Vagina (tissue), 2 donors: ENCODE measurements around the gene PCIF1. TPM values are rescaled to one million over a fixed set of nuclear protein-coding genes. Genes with fewer than 3 reads are reported as not detected.
A peak's percentile ranks its signal among the peaks of the same experiment; 100 is the strongest.

ENCODE experiments used
- DNase-seq, 2 donors: peaks; one replicate each; pipeline ENCODE4 v3.0.0-alpha.2; 2017; ENCODE audit errors: extremely low spot score in 2 of 2
- H3K27ac ChIP-seq: fragments of 200-600 bp; sonication (generic); one replicate; pipeline ENCODE4 v1.5.1; 2019
- H3K27me3 ChIP-seq: fragments of 200-600 bp; sonication (generic); one replicate; pipeline ENCODE4 v1.5.1; 2019
- H3K36me3 ChIP-seq, 2 donors: fragments of 200-600 bp; sonication (generic); one replicate each; pipeline ENCODE4 v1.5.1; 2017 to 2019
- H3K4me1 ChIP-seq: fragments of 200-600 bp; sonication (generic); one replicate; pipeline ENCODE4 v1.5.1; 2019
- H3K4me3 ChIP-seq, 2 donors: fragments of 200-600 bp; sonication (generic); 1 replicate in 1 of 2; 2 replicates in 1 of 2; pipeline ENCODE4 v1.5.1; 2016 to 2019
- H3K9me3 ChIP-seq: fragments of 200-600 bp; sonication (generic); one replicate; pipeline ENCODE4 v1.5.1; 2019
- POLR2A ChIP-seq, 2 donors: fragments of 450-650 bp; IDR thresholded peaks; one replicate each; pipeline ENCODE4 v1.6.1; 2017; ENCODE audit warnings: antibody characterized with exemption in 2 of 2, mild to moderate bottlenecking in 2 of 2, moderate library complexity in 2 of 2
- POLR2AphosphoS5 ChIP-seq, 2 donors: sonication (generic); formaldehyde crosslinking; IDR thresholded peaks; one replicate each; pipeline ENCODE4 v1.9.0; 2017; ENCODE audit warnings: antibody characterized with exemption in 2 of 2, mild to moderate bottlenecking in 2 of 2, low read depth in 1 of 2; ENCODE audit not compliant: insufficient read depth in 1 of 2
- intact Hi-C: fragments of 100-400 bp; cut with DNase I; formaldehyde crosslinking; loops from one replicate; pipeline ENCODE4 v1.15.1; 2023
- total RNA-seq: library from RNA; depleted of rRNA; stranded (reverse); fragments of >200 nt; gene quantifications from one replicate; pipeline ENCODE4 v1.2.3, GENCODE V29; 2016
- TF ChIP-seq, protein P1 (sequence below), 3 experiments: fragments of 450-650 bp in 2 of 3; fragments of 200-600 bp in 1 of 3; sonication (generic) in 1 of 3; IDR thresholded peaks; one replicate each; pipeline ENCODE4 v1.5.1; 2017 to 2019; ENCODE audit warnings: antibody characterized with exemption in 3 of 3, mild to moderate bottlenecking in 2 of 3, moderate library complexity in 2 of 3

PCIF1 gene
- total RNA-seq, 1 donor from 2014 or later = 36.6 TPM

DNA sequence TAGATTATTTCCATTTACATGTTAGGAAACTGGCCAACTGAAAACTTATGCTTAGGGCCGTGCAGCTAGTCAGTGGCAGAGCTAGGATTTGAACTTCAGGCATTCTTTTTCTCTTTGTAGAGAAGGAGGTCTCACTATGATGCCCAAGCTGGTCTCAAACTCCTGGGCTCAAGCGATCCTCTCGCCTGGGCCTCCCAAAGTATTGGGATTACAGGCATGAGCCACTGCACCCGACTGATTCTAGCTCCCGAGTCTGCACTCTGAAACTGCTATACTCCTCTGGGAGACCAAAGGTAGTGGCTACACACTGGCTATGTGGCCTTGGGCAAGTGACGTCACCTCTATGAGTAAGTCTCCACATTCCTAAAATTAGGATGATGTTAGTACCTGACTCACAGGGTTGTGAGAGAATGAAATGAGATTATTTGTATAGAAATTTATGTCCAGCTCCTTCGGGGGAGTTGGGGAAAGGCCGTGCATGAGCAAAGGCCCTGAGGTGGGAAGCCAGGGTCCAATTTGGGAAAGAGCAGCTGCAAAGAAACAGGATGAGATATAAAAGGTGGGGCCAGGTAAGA is 28.9 kb upstream of the PCIF1 start:
- TF ChIP-seq, protein P1, sequence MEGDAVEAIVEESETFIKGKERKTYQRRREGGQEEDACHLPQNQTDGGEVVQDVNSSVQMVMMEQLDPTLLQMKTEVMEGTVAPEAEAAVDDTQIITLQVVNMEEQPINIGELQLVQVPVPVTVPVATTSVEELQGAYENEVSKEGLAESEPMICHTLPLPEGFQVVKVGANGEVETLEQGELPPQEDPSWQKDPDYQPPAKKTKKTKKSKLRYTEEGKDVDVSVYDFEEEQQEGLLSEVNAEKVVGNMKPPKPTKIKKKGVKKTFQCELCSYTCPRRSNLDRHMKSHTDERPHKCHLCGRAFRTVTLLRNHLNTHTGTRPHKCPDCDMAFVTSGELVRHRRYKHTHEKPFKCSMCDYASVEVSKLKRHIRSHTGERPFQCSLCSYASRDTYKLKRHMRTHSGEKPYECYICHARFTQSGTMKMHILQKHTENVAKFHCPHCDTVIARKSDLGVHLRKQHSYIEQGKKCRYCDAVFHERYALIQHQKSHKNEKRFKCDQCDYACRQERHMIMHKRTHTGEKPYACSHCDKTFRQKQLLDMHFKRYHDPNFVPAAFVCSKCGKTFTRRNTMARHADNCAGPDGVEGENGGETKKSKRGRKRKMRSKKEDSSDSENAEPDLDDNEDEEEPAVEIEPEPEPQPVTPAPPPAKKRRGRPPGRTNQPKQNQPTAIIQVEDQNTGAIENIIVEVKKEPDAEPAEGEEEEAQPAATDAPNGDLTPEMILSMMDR (IDR thresholded peaks at IDR 0.05) = no peak
- no peak for TF ChIP-seq POLR2AphosphoS5 (IDR thresholded peaks at IDR 0.05; ENCODE audit: insufficient read depth in 1 of 2, low read depth in 1 of 2)
- TF ChIP-seq POLR2A (IDR thresholded peaks at IDR 0.05) = no peak
- no peak for DNase-seq
- Histone ChIP-seq H3K9me3 (no peaks in the 10 kb centered on the region), H3K4me1 (peaks cover 12% of the 10 kb centered on the region), H3K27ac (no peak overlapping the region), H3K27me3 (no peaks in the 10 kb centered on the region), H3K4me3 (no peak overlapping the region), H3K36me3 (peaks cover 0 to 12% of the 10 kb centered on the region in 2 donors)
- intact Hi-C loops = no loop called here

DNA sequence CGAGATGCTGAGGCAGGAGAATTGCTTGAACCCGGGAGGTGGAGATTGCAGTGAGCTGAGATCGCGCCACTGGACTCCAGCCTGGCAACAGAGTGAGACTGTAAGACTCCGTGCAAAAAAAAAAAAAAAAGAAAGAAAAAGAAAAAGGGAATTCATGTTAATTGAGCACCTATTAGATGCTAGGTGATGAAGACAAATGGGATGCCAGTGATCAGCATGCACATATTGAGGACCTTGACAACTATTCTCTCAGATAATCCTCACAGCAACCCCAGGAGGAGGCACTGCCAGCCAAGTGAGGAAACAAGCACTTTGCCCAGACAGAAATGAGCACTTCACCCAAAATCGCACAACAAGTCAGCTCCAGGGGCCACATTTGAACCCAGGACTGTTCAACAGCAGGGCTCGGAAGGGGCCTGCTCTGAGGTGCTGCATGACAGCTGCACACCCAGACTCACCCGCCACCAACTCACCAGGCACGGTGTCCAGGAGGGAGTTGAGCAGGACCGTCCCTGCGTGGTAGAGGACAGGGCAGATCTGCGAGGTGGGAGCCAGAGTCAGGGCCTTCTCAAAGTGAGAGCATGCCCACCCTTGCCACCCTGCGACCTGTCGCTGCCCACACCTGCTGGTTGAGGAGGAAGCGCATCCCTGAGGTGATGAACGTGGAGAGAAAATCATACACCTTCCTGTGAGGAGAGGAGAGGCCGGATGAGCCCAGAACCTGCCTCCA is 27.1 kb upstream of the PCIF1 start:
- no peak overlapping the region for H3K4me3 ChIP-seq
- H3K27ac ChIP-seq = no peak overlapping the region
- DNase-seq = no peak
- H3K27me3 ChIP-seq = no peaks in the 10 kb centered on the region
- intact Hi-C loops = no loop called here
- no peaks in the 10 kb centered on the region for H3K9me3 ChIP-seq
- TF ChIP-seq POLR2AphosphoS5 (IDR thresholded peaks at IDR 0.05; ENCODE audit: insufficient read depth in 1 of 2, low read depth in 1 of 2) = no peak
- H3K4me1 ChIP-seq = peaks cover 26% of the 10 kb centered on the region
- H3K36me3 ChIP-seq = peaks cover 0 to 8% of the 10 kb centered on the region in 2 donors

DNA sequence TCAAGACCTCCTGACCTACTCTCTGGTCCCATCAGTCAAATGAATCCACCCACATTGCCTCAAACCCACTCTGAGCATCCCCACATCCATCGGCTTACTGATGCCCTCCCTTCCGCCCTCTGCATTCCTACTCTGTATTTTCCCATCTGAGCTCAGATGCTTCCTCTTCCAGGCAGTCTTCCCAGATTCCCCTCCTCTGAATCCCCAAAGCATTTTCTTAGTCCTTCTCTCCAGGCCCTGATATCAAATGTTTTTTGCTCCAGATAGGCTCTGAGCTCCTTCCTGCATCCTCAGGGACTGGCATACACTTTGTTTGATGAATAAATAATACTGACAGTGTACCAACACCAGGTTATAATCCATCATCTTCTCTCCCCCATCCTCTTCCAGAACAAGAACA is 26.4 kb upstream of the PCIF1 start:
- Histone ChIP-seq H3K27me3 (no peaks in the 10 kb centered on the region), H3K4me1 (peaks cover 33% of the 10 kb centered on the region), H3K36me3 (peaks cover 0 to under 1% of the 10 kb centered on the region in 2 donors), H3K4me3 (no peak overlapping the region), H3K9me3 (no peaks in the 10 kb centered on the region), H3K27ac (no peak overlapping the region)
- TF ChIP-seq, protein P1 (IDR thresholded peaks at IDR 0.05) = no peak
- intact Hi-C loops = no loop called here
- no peak for DNase-seq

DNA sequence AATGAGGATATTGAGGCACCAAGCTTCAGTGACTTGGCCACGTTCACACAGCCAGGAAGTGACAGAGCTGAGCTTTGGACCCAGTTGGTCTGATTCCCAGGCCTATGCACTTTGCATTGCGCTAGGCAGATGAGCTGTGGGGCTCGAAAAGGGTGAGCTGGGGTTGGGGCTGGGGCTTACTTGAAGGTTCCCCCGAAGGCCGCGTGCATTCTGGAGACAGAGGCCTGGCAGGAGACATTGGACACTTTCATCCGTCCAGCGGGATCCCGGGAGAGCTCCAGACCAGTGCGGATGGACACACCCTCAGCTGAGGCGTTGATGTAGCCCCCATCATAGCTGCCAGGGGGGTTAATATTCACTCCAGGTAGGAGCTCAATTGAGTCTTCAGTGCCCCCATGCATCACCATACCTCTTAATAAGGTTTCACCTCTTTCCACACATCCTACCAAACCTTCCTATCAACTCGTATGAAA is 25.1 kb upstream of the PCIF1 start:
- Histone ChIP-seq H3K27ac (peak overlapping the region; percentile 87), H3K36me3 (no peaks in the 10 kb centered on the region), H3K4me3 (no peak overlapping the region), H3K27me3 (no peaks in the 10 kb centered on the region), H3K9me3 (no peaks in the 10 kb centered on the region), H3K4me1 (peaks cover 38% of the 10 kb centered on the region)
- intact Hi-C loops = no loop called here
- no peak for DNase-seq
- TF ChIP-seq POLR2A (IDR thresholded peaks at IDR 0.05) (no peak), POLR2AphosphoS5 (IDR thresholded peaks at IDR 0.05; ENCODE audit: insufficient read depth in 1 of 2, low read depth in 1 of 2) (no peak)
- TF ChIP-seq, protein P1 (IDR thresholded peaks at IDR 0.05) = no peak

DNA sequence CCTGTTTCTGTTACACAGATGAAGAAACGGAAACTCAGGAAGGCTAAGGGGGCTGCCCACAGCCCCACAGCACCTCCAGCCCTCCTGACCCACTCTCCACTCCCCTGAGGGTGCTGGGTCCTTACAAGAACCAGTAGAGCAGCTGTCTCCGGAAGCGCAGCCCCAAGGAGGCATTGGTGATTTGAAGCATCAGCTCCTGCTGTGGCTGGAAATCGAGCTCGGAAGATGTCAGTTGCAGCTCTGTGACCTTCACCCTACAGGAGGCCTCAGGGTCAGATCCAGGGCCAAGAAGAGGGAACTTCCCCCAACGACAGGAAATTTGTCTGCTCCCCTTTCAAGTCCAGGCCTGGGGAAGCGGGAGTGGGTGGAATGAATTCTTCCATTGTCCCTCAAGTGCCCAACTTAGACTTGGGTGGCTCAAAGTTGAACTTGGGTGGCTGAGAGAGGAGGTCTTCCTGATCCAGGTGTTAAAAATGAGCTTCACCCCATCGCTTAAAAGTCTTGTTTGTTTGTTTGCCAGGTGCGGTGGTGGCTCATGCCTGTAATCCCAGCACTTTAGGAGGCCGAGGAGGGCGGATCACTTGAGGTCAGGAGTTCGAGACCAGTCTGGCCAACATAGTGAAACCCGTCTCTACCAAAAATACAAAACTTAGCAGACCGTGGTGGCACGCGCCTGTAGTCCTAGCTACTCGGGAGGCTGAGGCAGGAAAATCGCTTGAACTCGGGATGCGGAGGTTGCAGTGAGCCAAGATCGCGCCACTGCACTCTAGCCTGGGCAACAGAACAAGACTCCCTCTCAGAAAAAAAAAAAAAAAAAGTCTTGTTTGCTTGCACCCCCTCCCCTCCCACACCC is 24.4 kb upstream of the PCIF1 start:
- Histone ChIP-seq H3K27me3 (no peaks in the 10 kb centered on the region), H3K36me3 (no peaks in the 10 kb centered on the region), H3K4me3 (peak overlapping the region; percentile 16 to 56), H3K27ac (peak overlapping the region; percentile 87), H3K9me3 (no peaks in the 10 kb centered on the region), H3K4me1 (peaks cover 38% of the 10 kb centered on the region)
- intact Hi-C loops = no loop called here
- DNase-seq = no peak
- TF ChIP-seq, protein P1 (IDR thresholded peaks at IDR 0.05) = no peak
- TF ChIP-seq POLR2A (IDR thresholded peaks at IDR 0.05) = no peak
